DMS153 (cell line): ENCODE results near the gene CRIP1.

ENCODE experiments used
- DNase-seq: peaks from one replicate; lab custom pipeline; 2025; lab: John Stamatoyannopoulos, UW

CRIP1 gene

DNA sequence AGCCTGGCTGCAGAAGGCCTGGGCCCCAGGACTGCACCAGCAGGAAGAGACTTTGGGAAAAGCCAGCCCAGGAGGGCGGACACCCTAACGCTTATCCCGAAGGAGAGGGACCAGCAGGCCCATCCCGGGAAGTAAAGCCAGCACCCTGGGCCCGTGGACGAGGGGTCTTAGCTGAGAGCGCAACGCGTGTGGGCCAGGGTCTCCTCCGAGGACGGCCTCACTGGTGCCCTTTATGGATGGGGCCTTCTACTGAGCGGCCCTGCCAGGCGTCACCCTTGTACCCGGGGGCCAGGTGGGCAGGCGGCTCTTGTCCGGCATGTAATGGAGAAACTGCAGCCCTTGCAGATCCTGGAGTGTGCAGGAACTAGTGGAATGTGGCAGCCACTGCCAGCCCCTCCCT lies 18.4 kb downstream of the CRIP1 start:
- no peak for DNase-seq

DNA sequence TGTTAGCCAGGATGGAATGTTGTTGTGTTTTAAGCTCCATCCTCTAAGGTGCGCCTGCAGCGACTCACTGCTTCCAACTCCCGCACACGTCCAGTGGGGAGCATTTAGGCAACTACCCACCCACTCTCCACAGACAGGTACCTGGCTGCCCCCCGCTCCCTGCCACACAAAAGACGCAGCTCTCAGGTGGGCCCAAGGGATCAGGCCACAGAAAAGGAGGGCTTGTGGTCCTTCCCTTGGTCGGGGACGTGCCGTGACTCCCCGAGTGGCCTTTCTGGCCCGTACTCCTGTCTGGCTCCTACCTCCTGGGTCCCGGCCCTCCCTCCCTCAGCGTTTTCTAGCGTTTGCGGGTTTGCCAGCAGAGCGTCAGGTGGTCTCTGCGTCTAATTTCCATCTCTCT lies 20.6 kb downstream of the CRIP1 start:
- no peak for DNase-seq

DNA sequence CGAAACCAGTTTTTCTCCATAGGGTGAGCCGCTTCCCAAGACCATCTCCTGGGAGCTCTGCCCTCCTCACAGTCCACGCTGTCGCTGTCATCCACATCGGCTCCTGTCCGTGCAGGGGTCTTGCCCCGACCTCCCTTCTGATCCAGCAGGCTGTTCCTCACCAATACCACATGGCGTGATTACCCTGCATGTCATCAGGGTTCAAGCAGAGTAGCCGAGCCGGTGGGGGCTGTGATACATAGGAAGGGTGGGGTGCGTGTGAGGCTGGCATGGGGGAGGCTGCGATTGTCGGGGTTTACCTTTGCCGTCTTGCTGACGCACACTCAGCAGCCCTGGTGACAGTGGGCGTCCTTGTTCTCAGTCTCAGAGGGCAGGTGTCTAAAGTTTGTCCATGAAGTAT lies 21.4 kb downstream of the CRIP1 start:
- DNase-seq = no peak

DNA sequence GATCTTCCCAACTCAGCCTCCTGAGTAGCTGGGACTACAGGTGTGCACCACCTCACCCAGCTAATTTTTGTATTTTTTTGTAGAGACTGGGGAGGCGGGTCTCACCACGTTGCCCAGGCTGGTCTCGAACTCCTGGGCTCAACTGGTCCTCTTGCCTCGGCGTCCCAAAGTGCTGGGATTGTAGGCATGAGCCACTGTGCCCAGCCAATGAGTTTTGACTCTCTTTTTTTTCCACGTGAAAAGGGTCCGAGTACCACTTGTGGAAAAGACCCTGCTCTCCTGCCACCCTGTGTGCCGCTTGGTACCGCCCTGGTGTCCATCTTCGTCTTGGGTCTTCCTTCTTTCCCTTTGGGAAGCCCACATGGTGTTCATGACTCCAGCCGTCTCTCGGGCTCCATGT lies 21.9 kb downstream of the CRIP1 start:
- DNase-seq = no peak

DNA sequence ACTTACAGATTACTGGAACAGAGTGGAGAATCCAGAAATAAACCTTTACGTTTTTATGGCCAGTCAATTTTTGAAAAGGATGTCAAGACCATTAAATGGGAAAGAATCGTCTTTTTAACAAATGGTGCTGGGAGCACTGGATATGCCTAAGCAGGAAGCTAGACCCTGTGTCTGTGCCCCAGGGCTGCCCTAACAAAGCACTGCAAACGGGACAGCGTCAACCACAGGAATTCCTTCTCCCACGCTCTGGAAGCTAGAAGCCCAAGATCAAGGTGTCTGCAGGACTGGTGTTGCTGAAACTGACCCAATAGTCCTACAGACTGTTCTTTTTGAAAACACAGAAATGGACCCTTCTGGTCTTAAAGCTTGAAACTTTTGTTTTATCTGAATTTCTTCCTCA lies 30.4 kb downstream of the CRIP1 start:
- no peak for DNase-seq

DNA sequence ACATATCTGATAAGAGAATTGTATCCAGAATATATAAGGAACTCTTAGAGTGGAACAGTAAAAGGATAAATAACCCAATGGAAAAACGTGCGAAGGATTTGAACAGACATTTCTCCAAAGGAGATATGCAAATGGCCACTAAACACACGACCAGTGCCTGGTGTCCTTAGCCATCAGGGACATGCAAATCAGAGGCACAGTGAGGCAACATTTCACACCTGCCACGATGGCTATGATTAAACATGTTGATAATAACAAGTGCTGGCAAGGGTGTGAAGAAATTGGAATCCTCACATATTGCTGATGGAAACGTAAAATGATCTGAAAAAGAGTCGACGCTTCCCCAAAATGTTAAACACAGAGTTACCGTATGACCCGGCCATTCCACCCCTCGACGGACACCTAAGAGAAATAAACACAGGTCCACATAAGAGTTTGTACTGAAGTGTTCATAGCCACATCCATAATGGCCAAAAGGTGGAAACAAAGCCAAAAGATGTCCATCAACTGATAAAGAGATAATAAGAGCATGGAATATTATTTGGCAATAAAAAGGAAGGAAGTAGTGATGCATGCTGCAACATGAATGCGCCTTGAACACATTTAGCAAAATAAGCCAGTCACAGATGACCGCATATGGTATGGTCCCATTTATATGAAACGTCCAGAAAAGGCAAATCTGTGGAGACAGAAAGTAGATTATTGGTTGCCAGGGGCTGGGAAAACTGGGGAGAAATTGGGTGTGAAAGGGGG lies 33.4 kb downstream of the CRIP1 start:
- no peak for DNase-seq

DNA sequence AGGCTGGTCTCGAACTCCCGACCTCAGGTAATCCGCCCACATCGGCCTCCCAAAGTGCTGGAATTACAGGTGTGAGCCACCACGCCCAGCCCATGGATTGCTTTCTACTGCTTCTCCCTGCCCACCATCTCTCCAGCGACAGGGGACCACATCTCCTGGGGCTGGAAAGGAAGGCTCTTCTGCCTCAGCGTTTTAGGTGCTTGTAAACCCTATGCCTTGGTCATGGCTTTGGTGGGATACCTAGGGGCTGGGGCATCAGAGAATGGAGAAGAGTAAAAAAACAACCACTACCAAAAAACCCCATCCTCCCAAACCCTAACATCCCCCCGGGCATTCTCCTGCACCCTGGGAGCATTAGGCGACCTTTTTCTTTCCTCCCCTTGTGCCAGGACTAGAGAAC lies 38.6 kb downstream of the CRIP1 start:
- no peak for DNase-seq

DNA sequence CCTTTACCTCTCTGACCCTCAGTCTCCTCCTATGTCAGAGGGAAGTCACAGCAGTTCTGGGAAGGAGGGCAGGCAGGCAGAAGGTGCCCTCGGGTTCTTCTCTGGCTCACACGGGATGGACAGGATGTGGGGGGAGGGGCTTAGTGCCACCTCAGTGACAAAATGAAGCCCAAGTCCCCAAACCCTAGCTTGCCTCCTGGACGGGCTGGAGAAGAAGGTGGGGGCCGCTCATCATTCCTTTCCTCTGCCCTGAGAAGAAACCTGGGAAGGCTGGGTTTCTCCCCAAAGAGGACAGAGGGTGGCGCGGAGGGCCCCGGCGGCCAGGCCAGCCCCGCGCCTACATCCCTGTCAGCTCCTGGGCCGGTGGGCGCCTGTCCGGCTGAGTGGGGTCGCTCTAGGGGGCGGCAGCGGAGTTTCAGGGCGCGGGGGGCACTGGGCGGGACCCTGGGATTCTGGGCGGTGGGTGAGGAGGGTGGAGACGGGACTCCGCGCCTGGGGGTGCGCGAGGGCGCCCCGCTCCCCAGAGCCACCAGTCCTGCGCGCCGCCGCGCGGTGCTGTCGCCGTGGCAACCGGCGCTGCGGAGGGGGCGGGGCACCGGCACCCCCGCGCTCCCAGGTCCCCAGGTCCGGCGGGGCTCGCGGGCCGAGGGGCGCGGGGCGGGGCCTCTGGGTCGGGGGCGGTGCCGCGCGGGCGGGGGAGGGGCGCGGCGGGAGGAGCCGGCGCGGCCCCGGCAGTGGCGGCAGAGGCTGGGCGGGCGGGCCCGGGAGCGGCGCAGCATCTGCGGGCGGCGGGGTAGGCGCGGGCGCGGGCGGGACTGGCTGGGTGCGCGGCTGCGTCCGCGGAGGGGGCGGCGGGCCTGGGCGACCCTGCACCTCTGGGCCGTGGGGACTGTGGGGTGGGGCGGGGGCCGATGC lies 39.4 kb downstream of the CRIP1 start, which contains the start of gene TMEM121:
TSS of gene TMEM121 (plus strand) at position 723 of the 915 bp plus-strand sequence. CDS start 2,252 bp downstream, outside the sequence.
- no peak for DNase-seq

DNA sequence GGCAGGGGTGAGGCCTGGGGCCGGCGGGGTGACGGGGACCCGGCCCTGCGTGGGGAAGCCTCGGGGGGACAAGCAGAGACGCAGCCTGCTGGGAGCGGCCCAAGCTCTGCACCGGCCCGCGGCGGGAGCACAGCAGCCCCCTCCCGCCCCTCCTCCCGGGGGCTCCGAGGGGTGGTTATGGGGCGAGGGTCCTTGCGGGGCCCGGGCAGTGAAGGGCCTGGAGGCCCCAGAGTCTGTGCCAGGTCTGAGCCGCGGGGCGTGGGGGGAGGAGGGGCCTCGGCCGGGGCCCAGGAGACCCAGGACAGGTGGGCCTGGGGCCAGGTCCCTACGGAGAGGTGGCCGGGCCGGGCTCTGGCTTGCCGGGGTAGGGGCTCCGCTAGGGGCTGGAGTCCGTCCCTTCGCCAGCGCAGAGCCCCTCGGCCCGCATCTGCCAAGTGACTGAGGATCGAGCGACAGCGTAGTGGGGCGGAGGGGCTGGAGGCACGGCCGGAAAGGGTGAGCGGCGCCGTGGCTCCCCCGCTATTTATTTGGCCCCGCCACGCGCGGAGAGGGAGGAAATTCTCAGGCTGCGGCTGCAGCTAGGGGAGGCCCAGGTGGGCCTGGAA lies 40.2 kb downstream of the CRIP1 start:
- DNase-seq = no peak

DNA sequence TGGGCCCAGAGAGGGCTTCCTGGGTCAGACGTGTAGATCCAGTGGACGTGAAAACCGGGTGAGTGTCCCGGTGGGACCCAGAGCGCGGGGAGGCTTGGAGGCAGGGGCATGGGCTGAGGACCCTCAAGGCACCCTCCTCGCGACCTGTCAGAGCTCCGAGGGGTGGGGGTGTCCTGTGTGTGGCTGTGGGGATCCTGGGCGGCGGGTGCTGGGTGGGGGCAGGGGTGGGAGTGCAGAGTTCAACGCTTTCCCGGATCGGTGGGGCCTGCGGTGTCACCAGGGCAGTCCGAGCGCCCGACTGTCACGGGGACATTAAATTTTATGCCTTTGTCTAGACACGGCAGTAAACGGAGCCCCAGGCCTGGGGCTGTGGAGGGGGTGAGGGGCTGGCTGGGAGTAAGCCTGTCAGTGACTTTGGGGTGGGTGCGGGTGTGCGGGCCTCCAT lies 40.7 kb downstream of the CRIP1 start:
- no peak for DNase-seq

DNA sequence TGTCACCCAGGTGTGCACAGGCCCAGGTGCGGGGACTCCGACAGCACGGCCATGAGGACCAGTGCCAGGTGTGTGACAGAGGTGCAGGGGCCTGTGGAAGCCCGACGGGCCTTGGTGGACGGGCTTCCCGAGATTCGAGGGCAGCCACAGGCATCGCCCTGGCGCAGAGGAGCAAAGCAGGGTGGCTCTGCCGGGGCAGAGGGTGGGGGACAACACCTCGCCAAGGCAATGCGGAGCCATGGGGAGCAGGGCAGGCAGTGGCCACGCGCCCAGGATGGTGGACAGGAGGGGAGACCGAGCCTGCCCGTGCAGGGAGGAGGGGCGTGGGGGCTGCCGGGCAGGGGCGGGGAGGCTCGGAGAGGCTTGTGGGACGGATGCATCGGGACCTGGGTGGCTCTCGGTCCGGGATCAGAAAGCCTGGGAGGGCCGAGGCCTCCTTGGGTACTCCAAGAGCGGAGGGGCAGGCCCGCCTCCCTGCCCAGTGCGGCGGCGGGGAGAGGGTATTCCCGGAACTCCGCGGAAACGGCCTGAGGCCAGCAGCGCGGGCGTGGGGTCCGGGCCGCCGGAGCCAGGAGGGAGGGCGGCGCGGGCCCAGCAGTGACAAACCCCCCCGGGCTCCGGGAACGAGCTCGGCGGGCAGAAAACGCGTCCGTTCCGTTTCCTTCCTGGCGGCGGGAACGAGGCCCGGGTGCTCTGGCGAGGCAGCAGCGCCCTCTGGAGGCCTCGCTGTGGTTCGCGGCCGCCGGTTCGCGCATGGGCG lies 41.3 kb downstream of the CRIP1 start:
- no peak for DNase-seq

DNA sequence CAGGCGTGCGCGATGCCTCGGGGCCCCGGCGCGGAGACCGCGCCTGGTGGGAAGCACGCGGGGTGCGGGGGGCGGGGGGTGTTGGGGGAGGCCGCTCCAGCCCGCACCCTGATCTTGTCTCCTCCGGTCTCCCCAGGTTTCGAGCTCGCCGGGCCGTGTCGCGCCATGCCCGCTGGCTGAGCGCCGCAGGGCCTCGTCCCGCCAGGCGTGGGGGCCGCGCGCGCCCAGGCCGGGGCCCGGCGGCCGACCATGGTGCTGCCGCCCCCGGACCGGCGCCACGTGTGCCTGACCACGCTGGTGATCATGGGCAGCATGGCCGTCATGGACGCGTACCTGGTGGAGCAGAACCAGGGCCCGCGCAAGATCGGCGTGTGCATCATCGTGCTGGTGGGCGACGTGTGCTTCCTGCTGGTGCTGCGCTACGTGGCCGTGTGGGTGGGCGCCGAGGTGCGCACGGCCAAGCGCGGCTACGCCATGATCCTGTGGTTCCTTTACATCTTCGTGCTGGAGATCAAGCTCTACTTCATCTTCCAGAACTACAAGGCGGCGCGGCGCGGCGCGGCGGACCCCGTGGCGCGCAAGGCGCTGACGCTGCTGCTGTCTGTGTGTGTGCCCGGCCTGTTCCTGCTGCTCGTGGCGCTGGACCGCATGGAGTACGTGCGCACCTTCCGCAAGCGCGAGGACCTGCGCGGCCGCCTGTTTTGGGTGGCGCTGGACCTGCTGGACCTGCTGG lies 42.1 kb downstream of the CRIP1 start:
- DNase-seq = no peak

DNA sequence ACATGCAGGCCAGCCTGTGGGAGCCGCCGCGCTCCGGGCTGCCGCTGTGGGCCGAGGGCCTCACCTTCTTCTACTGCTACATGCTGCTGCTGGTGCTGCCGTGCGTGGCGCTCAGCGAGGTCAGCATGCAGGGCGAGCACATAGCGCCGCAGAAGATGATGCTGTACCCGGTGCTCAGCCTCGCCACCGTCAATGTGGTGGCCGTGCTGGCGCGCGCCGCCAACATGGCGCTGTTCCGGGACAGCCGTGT lies 42.6 kb downstream of the CRIP1 start:
- no peak for DNase-seq

DNA sequence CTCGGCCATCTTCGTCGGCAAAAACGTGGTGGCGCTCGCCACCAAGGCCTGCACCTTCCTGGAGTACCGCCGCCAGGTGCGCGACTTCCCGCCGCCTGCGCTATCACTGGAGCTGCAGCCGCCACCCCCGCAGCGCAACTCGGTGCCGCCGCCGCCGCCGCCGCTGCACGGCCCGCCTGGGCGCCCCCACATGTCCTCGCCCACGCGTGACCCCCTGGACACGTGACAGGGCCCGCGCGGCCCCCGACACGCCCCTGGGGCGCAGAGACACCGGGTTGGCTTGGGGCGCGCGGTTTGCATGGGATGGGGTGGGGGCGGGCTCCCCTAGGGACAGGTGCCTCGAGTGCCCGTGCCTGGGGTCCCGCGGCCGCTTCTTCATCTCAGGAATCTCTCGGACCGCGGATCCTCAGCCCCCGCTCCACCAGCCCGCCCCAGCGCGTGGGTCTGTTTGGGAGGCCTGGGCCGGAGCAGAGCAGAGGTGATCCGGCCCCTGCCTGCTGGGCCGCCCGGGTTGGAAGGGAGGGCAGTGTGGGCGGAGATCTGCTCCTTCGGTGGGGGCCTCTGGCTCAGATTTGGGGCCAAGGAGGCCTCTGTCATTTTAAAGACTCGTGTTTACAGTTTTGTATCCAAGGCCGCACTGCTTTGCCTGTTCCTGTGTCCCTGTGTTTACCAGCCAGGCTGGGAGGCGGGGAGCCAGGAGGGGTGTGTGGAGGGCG lies 43.0 kb downstream of the CRIP1 start:
- DNase-seq = no peak

DNA sequence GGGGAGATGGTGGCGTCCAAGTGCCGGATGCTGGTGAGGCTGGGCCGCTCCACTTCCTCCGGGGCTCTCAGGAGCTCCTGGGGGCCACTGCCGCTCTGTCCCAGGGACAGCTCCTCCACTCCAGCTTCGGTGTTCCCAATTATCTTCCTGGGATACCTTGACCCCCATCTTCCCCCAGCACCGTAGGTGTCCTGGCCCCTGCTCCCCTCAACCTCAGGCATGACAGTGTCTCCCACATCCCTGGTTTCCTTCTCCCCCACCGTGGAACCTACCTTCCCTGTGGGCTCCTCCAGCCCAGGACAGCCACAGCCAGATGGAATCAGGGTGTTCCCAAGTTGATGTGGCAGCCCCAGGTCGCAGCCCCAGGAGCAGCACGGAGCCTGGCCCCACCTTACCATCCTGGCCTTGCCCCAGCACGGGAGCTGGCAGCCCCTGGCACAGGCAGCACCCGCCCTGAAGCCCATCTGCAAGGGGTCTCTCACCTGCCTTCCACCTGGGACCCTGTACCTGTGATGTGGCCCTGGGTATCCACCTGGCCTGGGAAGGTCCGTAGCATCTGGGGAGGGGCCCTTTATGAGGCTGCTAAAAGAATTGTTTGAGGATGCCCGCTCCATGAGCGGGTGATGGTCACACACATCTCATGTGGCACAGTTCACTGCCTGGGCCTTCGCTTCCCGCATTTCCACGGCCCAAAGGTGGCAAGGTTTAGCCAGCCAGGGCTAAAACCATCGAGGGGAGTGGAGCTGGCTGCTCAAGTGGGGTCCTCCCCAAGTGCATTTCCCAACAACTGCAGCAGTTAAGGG lies 43.8 kb downstream of the CRIP1 start:
- no peak for DNase-seq

DNA sequence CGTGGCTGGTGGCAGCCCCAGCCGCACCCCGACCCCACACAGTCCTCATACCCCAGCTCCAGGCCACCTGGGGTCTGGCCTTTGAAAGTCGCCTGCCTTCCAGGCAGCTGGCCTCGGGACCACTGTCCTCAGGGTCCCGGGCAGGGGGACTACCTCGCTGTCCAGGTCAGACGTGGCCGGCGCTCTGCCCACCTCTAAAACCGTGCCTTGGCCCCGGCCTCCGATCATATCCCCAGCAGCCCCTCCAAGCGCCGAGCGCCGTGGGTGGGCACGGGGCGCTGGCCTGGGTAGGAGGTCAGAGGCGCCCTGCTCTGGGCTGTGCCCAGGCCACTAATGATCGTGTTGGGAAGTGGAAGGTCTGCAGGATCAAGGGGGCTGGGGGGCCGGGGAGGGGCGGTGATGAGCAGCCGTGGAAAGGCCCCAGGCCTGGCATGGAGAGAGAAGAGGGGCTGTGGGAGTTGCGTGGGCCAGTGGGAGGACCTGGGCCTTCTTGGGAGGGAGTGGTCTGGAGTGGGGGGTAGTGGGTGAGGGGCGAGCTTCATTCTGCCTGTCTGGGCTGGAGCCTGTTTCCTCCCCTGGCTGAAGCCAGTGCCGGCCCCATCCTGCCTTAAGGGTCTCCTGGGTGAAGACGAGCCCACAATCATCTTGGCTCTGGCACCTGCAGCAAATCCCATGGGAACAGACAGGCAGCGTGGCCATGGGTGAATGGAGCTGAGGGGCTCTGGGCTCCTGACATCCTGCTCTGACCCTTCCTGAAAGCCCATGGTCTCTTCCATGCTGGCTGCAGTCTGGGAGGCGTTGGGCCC lies 44.6 kb downstream of the CRIP1 start:
- DNase-seq = no peak

DNA sequence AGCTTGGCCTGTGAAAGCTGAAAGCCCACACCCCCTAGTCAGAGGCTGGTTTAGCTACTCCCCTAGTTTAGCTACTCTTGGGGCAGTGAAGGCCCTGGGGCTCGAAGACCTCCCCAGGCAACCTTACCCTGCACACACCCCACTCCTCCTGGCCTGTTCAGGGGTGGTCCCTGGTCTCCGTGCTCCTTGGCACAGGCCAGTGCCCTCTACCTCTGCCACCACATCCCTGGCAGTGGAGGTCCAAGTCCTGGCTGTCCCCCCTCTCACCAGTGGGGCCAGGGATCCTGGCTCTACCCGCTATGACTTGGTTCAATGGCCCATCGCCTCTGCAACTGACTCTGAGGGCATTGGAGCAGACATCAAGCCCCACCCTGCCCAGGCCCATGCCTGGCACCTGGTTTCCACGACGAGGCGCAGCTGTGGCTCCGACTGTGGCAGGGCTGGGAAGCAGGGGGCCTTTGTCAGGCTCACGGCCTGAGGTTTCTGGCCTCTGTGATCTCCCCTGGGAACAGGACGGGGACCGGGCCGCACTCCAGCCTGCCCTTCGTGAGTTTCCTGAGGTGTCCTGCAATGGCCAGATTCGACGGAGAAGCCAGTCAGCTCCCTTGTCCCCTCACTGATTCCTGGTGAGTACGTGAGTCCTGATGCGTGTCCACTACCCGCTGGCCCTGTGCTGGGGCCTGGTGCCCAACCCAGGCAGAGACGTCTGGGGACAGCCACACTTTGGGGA lies 45.4 kb downstream of the CRIP1 start:
- no peak for DNase-seq

DNA sequence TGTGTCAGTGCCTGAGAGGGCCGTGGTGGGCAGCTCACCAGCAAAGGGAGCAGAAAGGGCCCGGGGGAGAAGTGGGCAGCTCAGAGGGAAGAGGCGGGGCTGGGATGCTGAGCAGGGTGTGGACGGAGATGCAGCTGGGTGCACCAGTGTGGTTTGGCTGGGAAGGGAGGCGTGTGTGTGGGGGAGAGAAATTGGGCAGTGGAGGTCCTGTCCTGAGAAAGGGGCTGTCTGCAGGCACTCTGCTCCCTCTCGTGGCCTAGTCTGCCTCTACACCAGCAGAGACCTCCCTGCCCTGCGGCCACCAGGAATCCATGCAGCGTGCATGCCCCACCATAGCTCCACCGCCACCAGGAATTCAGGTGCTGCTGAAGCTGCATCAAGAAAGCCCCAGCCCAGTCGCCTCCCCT lies 46.1 kb downstream of the CRIP1 start:
- DNase-seq = no peak

DNA sequence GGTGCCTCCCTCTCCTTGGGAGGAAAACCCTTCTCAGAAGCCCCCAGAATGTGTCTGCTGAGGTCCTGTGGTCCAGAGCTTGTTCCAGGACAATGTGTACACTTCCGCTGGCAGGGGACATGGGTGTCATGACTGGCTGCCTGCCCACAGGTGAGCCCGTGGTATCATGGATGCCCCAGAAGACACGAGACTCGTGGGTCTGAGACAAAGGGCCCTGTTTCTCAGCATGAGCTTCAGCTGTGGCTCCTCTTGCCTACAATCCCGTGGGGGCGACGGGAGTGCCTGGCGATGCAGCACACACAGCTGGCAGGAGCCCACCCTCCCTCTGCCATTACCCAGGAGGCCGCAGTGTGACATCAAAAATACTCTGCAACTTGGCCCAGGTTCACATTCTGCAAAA lies 46.7 kb downstream of the CRIP1 start:
- DNase-seq = no peak
